Heart left ventricle (tissue), 16 donors: ENCODE data around the gene SLC5A9. TPM values are rescaled to one million over a fixed set of nuclear protein-coding genes. Genes with fewer than 3 reads are reported as not detected.
"Not testable (repeated sequence)": the region's sequence is repeated elsewhere in the genome, so short reads cannot be mapped to it uniquely, and the experiment has no call there.

ENCODE experiments used
- ATAC-seq, 4 donors: fragments of 200-7000 bp; cut with Tn5 transposase; one replicate each; pipeline ENCODE4 v1.9.1; 2020 to 2022; ENCODE audit warnings: moderate library complexity in 4 of 4, mild to moderate bottlenecking in 3 of 4, moderate number of reproducible peaks in 1 of 4
- DNase-seq, 5 donors: peaks; one replicate each; pipeline ENCODE4 v3.0.0-alpha.2; 2020
- H3K27ac ChIP-seq, 12 donors: fragments of 200-600 bp; sonication (generic) in 4 of 12; one replicate each; pipeline versions ENCODE4 v1.5.0 to v1.8.0; 2016 to 2022; ENCODE audit warnings: mild to moderate bottlenecking in 2 of 12
- H3K27me3 ChIP-seq, 9 donors: fragments of 200-600 bp; sonication (generic) in 2 of 9; one replicate each; pipeline versions ENCODE4 v1.5.1 to v1.8.0; 2016 to 2022; ENCODE audit warnings: mild to moderate bottlenecking in 3 of 9
- H3K36me3 ChIP-seq, 9 donors: fragments of 200-600 bp; sonication (generic) in 2 of 9; one replicate each; pipeline versions ENCODE4 v1.5.0 to v1.8.0; 2018 to 2022; ENCODE audit warnings: mild to moderate bottlenecking in 2 of 9
- H3K4me1 ChIP-seq, 12 donors: fragments of 200-600 bp; sonication (generic) in 4 of 12; one replicate each; pipeline versions ENCODE4 v1.5.0 to v1.8.0; 2016 to 2022; ENCODE audit warnings: mild to moderate bottlenecking in 3 of 12
- H3K4me3 ChIP-seq, 12 donors: fragments of 200-600 bp; sonication (generic) in 4 of 12; one replicate each; pipeline versions ENCODE4 v1.5.0 to v1.8.0; 2017 to 2022; ENCODE audit warnings: mild to moderate bottlenecking in 9 of 12, moderate library complexity in 4 of 12
- H3K9me3 ChIP-seq, 12 donors: fragments of 200-600 bp; sonication (generic) in 4 of 12; one replicate each; pipeline versions ENCODE4 v1.5.0 to v1.8.0; 2016 to 2022; ENCODE audit warnings: mild to moderate bottlenecking in 1 of 12
- POLR2A ChIP-seq, 2 donors: fragments of 450-650 bp; IDR thresholded peaks; one replicate each; pipeline ENCODE4 v1.6.1; 2017; ENCODE audit warnings: antibody characterized with exemption in 2 of 2, mild to moderate bottlenecking in 2 of 2, moderate library complexity in 2 of 2
- WGBS, 4 donors: extraction: QIAGEN DNeasy Blood & Tissue Kit in 2 of 4; methylation state at CpG; one replicate each; pipeline versions ENCODE4 v1.1.5 to v1.1.7; 2013 to 2018; 5-methylcytosine and 5-hydroxymethylcytosine counted together
- intact Hi-C, 10 donors: fragments of 100-400 bp; cut with DNase I; formaldehyde crosslinking; loops; one replicate each; pipeline versions ENCODE4 v1.11.1 to v1.14.2; 2022
- polyA plus RNA-seq, 2 donors: library from polyadenylated mRNA; stranded (reverse); fragments of 200-250 nt; gene quantifications; one replicate each; pipeline ENCODE4 v1.2.3, GENCODE V29; 2013
- total RNA-seq, 9 donors: library from RNA; depleted of rRNA in 2 of 9; stranded (reverse); fragments of >200 nt in 2 of 9; fragmentation: NEBNext Ultra II Directional in 3 of 9; extraction: Animal tissue kit (Norgen Biotek cat#: 25700) in 3 of 9; gene quantifications; one replicate each; pipeline versions ENCODE4 v1.1.0 to v1.2.4, GENCODE V29; 2016 to 2023
- TF ChIP-seq, protein P1 (sequence below), 12 donors: fragments of 200-600 bp; sonication (generic) in 4 of 12; IDR thresholded peaks; one replicate each; pipeline versions ENCODE4 v1.5.0 to v1.8.0; 2018 to 2022; ENCODE audit warnings: antibody characterized with exemption in 12 of 12, mild to moderate bottlenecking in 5 of 12
- donor health status: ischemic (EF 13 %, LVEDD 7.1; RV severe dilation, severe dysfunction).
- donor health status: healthy with polysubstance abuse.
- donor health status: DM: no; HTN: yes; CAD: no.
- donor health status: DM: no; HTN: no; CAD: no.
- donor health status: ischemic (EF 25% LVEDD 6.9; RV normal size, moderate dysfunction).
- donor health status: ischemic (EF 25% LVEDD 5.7; RV mildly dilated, moderate dysfunction).
- donor health status: healthy.
- donor health status: DM: yes; HTN: yes; CAD: no.
- donor health status: ischemic (EF 35%, LVEDD 5.7; RV mildly dilated, moderate dysfunction).
- donor health status: nonischemic (EF 11% LVEDD 7.7; RV severe dilation, severe dysfunction).
- donor health status: DM: yes; HTN: yes; CAD: no.
- donor health status: PGD.
- donor health status: ischemic (EF 29% LVEDD 5.4; RV normal size, mild dysfunction).
- donor health status: nonischemic (EF 23%, LVEDD 6.1; RV moderate dilation, normal function).

The SLC5A9 gene
- total and polyA plus RNA-seq, 11 donors: 0.04 to 0.67 (median 0.17) TPM; not detected in 3

DNA sequence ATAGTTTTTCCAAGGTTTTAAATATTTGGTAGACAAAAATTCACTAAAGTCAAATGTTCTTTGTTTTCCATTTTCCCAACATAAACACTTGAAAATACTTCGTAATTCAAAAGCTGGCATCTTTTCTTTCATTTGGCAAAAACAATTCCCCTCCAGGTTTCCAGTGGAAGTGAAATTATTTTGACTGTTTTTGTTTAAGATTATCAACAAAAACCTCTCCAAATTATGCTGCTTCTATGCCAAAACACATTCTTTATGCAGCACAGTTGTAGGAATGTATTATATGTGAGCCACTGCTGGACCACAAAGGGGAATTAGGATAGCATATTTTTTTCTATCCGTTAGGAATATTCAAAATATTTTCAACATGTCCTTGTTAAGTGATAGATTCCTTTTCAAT lies 44.1 kb downstream of the SLC5A9 start:
- peaks cover 0 to 7% (median 0%) of the 10 kb centered on the region in 12 donors for H3K9me3 ChIP-seq
- H3K27ac ChIP-seq: no peak overlapping the region
- no peak for TF ChIP-seq POLR2A (IDR thresholded peaks at IDR 0.05)
- TF ChIP-seq, protein P1, sequence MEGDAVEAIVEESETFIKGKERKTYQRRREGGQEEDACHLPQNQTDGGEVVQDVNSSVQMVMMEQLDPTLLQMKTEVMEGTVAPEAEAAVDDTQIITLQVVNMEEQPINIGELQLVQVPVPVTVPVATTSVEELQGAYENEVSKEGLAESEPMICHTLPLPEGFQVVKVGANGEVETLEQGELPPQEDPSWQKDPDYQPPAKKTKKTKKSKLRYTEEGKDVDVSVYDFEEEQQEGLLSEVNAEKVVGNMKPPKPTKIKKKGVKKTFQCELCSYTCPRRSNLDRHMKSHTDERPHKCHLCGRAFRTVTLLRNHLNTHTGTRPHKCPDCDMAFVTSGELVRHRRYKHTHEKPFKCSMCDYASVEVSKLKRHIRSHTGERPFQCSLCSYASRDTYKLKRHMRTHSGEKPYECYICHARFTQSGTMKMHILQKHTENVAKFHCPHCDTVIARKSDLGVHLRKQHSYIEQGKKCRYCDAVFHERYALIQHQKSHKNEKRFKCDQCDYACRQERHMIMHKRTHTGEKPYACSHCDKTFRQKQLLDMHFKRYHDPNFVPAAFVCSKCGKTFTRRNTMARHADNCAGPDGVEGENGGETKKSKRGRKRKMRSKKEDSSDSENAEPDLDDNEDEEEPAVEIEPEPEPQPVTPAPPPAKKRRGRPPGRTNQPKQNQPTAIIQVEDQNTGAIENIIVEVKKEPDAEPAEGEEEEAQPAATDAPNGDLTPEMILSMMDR (IDR thresholded peaks at IDR 0.05): no peak
- WGBS, 4 donors: 71 to 82% (median 74%) methylated on average over 2 of the region's 2 CpGs
- intact Hi-C loops: no loop called here
- ATAC-seq: no peak
- no peak for DNase-seq
- H3K4me3 ChIP-seq: no peak overlapping the region
- no peaks in the 10 kb centered on the region for H3K36me3 ChIP-seq
- no peaks in the 10 kb centered on the region for H3K4me1 ChIP-seq
- no peaks in the 10 kb centered on the region for H3K27me3 ChIP-seq

DNA sequence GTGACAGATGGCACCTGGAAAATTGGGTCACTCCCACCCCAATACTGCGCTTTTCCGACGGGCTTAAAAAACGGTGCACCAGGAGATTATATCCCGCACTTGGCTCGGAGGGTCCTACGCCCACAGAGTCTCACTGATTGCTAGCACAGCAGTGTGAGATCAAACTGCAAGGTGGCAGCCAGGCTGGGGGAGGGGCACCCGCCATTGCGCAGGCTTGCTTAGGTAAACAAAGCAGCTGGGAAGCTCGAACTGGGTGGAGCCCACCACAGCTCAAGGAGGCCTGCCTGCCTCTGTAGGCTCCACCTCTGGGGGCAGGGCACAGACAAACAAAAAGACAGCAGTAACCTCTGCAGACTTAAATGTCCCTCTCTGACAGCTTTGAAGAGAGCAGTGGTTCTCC lies 54.9 kb downstream of the SLC5A9 start:
- DNase-seq, H3K36me3 ChIP-seq, H3K4me1 ChIP-seq, H3K27ac ChIP-seq, H3K4me3 ChIP-seq, intact Hi-C loops, H3K27me3 ChIP-seq, ATAC-seq: not testable (repeated sequence)
- 89 to 100% (median 94%) methylated on average over 2 to 10 of the region's 10 CpGs for WGBS, 4 donors
- H3K9me3 ChIP-seq: peaks cover 0 to 24% (median 0%) of the 10 kb centered on the region in 12 donors

DNA sequence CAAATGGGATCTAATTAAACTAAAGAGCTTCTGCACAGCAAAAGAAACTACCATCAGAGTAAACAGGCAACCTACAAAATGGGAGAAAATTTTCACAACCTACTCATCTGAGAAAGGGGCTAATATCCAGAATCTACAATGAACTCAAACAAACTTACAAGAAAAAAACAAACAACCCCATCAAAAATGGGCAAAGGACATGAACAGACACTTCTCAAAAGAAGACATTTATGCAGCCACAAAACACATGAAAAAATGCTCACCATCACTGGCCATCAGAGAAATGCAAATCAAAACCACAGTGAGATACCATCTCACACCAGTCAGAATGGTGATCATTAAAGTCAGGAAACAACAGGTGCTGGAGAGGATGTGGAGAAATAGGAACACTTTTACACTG lies 59.8 kb downstream of the SLC5A9 start:
- DNase-seq, intact Hi-C loops, ATAC-seq, H3K27ac ChIP-seq, H3K36me3 ChIP-seq, H3K27me3 ChIP-seq, H3K4me1 ChIP-seq, H3K4me3 ChIP-seq: not testable (repeated sequence)
- H3K9me3 ChIP-seq: peaks cover 0 to 22% (median 0%) of the 10 kb centered on the region in 12 donors

DNA sequence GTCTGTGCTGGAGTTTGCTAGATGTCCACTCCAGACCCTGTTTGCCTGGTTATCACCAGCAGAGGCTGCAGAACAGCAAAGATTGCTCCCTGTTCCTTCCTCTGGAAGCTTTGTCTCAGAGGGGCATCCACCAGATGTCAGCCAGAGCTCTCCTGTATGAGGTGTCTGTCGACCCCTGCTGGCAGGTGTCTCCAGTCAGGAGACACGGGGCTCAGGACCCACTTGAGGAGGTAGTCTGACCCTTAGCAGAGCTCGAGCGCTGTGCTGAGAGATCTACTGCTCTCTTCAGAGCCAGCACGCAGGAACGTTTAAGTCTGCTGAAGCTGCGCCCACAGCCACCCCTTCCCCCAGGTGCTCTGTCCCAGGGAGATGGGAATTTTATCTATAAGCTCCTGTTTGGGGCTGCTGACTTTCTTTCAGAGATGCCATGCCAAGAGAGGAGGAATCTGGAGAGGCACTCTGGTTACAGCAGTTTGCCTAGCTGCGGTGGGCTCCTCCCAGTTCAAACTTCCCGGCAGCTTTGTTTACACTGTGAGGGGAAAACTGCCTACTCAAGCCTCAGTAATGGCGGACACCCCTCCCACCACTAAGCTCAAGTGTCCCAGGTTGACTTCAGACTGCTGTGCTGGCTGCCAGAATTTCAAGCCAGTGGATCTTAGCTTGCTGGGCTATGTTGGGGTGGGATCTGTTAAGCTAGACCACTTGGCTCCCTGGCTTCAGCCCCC lies 62.3 kb downstream of the SLC5A9 start:
- H3K27me3 ChIP-seq, H3K36me3 ChIP-seq, H3K27ac ChIP-seq, ATAC-seq, DNase-seq, H3K4me1 ChIP-seq, H3K4me3 ChIP-seq, intact Hi-C loops: not testable (repeated sequence)
- H3K9me3 ChIP-seq: peaks cover 0 to 23% (median 0%) of the 10 kb centered on the region in 12 donors
- 63 to 86% (median 76%) methylated on average over 5 to 10 of the region's 10 CpGs for WGBS, 4 donors

DNA sequence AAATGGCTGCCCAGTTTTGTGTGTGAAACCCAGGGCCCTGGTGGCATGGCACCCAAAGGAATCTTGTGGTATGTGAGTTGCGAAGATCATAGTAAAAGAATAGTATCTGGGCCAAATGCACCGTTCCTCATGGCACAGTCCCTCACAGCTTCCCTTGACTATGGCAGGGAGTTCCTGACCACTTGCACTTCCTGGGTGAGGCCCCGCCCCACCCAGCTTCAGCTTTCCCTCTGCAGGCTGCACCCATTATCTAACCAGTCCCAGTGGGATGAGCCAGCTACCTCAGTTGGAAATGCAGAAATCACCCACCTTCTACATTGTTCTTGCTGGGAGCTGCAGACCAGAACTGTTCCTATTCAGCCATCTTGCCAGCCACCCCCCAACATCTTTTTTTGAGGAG lies 63.0 kb downstream of the SLC5A9 start:
- ATAC-seq (no peak), DNase-seq (no peak)
- intact Hi-C loops: no loop called here
- TF ChIP-seq, protein P1 (IDR thresholded peaks at IDR 0.05): no peak
- no peak for TF ChIP-seq POLR2A (IDR thresholded peaks at IDR 0.05)
- Histone ChIP-seq H3K27ac (no peak overlapping the region), H3K4me1 (no peaks in the 10 kb centered on the region), H3K36me3 (no peaks in the 10 kb centered on the region), H3K9me3 (peaks cover 0 to 23% (median 0%) of the 10 kb centered on the region in 12 donors), H3K27me3 (no peaks in the 10 kb centered on the region), H3K4me3 (no peak overlapping the region)
- 81 to 95% (median 87%) methylated on average over 3 of the region's 3 CpGs for WGBS, 4 donors

DNA sequence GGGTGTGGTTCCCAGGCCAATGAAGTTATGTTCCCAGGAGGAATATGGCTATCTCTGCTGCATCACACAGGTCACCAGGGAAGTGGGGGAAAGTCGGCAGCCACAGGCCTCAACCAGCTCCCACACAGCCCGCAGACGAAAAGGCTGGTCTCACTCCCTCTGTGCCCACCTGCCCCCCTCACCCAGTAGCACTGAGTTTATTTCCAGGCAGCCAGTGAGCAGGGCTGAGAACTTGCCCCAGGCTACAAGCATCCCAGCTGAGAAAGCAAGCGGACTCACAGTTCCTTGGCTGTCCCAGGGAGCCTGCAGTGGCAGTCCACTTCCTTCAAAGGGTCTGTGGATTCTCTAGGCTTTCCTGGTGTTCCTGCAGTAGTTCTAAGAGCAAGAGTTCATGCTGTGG lies 68.9 kb downstream of the SLC5A9 start:
- no peak for ATAC-seq
- Histone ChIP-seq H3K36me3 (no peaks in the 10 kb centered on the region), H3K27me3 (no peaks in the 10 kb centered on the region), H3K4me1 (no peaks in the 10 kb centered on the region), H3K4me3 (no peak overlapping the region), H3K9me3 (peaks cover 0 to 8% (median 0%) of the 10 kb centered on the region in 12 donors), H3K27ac (no peak overlapping the region)
- intact Hi-C loops: no loop called here
- TF ChIP-seq, protein P1 (IDR thresholded peaks at IDR 0.05): no peak
- TF ChIP-seq POLR2A (IDR thresholded peaks at IDR 0.05): no peak
- 79 to 90% (median 82%) methylated on average over 4 of the region's 4 CpGs; no CpG with 5 or more reads in 1 of the 4 donors for WGBS, 4 donors
- DNase-seq: no peak
